ENCODE data around the gene EBP. TPM values are rescaled to one million over a fixed set of nuclear protein-coding genes. Genes with fewer than 3 reads are reported as not detected.

EBP gene
- total RNA-seq, 1 donor from 2014 or later: 66.0 TPM

- H3K27me3 Mint-ChIP-seq (ENCODE audit: low read depth, unreplicated experiment): no peaks in the 10 kb centered on the region
- H3K36me3 ChIP-seq (ENCODE audit: insufficient read depth, low read length): no peaks in the 10 kb centered on the region
- H4K20me1 ChIP-seq (ENCODE audit: insufficient read depth, low read length): no peaks in the 10 kb centered on the region
- peak overlapping the region; percentile 38 for H3K4me2 ChIP-seq (ENCODE audit: low read length)
- H3K36me3 Mint-ChIP-seq (ENCODE audit: low read depth, unreplicated experiment): no peaks in the 10 kb centered on the region
- no peaks in the 10 kb centered on the region for H3K27me3 ChIP-seq (ENCODE audit: insufficient read depth, low read length)
- H3K4me3 ChIP-seq (ENCODE audit: insufficient read depth, low read depth, low read length): no peak overlapping the region
- H3K27ac Mint-ChIP-seq (ENCODE audit: unreplicated experiment): no peak overlapping the region
- H3K27ac ChIP-seq (ENCODE audit: low read depth, low read length): peak overlapping the region; percentile 61
- no peaks in the 10 kb centered on the region for H3K9me3 ChIP-seq (ENCODE audit: insufficient read depth, low read depth, low read length)
- H3K4me1 Mint-ChIP-seq (ENCODE audit: low read depth, unreplicated experiment): peaks cover 11% of the 10 kb centered on the region
- H2AFZ ChIP-seq (ENCODE audit: low read depth, low read length): no peak overlapping the region
- peaks cover 11% of the 10 kb centered on the region for H3K4me1 ChIP-seq (ENCODE audit: insufficient read depth, low read length)
- TF ChIP-seq CTCF (IDR thresholded peaks at IDR 0.05; ENCODE audit: insufficient read depth, low read depth, low read length) (no peak), EZH2 (IDR thresholded peaks at IDR 0.05; ENCODE audit: insufficient read depth, low read length) (no peak)
- no peak for FAIRE-seq
- H3K9me3 Mint-ChIP-seq (ENCODE audit: unreplicated experiment): no peaks in the 10 kb centered on the region
- DNase-seq (ENCODE audit: low read depth): no peak
- H3K9ac ChIP-seq (ENCODE audit: low read length): peak overlapping the region; percentile 26
- no peak overlapping the region for H3K4me3 Mint-ChIP-seq (ENCODE audit: unreplicated experiment)
- no peaks in the 10 kb centered on the region for H3K79me2 ChIP-seq (ENCODE audit: insufficient read depth, low read length)
These were observed 23.7 kb upstream of the EBP start for GRCh38 chrX:48497871-48498270.

GRCh38 chrX:48498374-48498809, 23.2 kb upstream of the EBP start:
- TF ChIP-seq EZH2 (IDR thresholded peaks at IDR 0.05; ENCODE audit: insufficient read depth, low read length) (no peak), CTCF (IDR thresholded peaks at IDR 0.05; ENCODE audit: insufficient read depth, low read depth, low read length) (no peak)
- FAIRE-seq (peak; percentile 96), DNase-seq (ENCODE audit: low read depth) (peak; percentile 85)
- H3K4me2 ChIP-seq (ENCODE audit: low read length): peak overlapping the region; percentile 38
- no peaks in the 10 kb centered on the region for H4K20me1 ChIP-seq (ENCODE audit: insufficient read depth, low read length)
- H3K36me3 ChIP-seq (ENCODE audit: insufficient read depth, low read length): no peaks in the 10 kb centered on the region
- no peaks in the 10 kb centered on the region for H3K79me2 ChIP-seq (ENCODE audit: insufficient read depth, low read length)
- peak overlapping the region; percentile 66 for H3K4me3 Mint-ChIP-seq (ENCODE audit: unreplicated experiment)
- no peaks in the 10 kb centered on the region for H3K36me3 Mint-ChIP-seq (ENCODE audit: low read depth, unreplicated experiment)
- no peak overlapping the region for H3K4me3 ChIP-seq (ENCODE audit: insufficient read depth, low read depth, low read length)
- peak overlapping the region; percentile 61 for H3K27ac ChIP-seq (ENCODE audit: low read depth, low read length)
- H3K9ac ChIP-seq (ENCODE audit: low read length): peak overlapping the region; percentile 26
- no peaks in the 10 kb centered on the region for H3K27me3 Mint-ChIP-seq (ENCODE audit: low read depth, unreplicated experiment)
- H2AFZ ChIP-seq (ENCODE audit: low read depth, low read length): no peak overlapping the region
- no peaks in the 10 kb centered on the region for H3K27me3 ChIP-seq (ENCODE audit: insufficient read depth, low read length)
- no peaks in the 10 kb centered on the region for H3K9me3 Mint-ChIP-seq (ENCODE audit: unreplicated experiment)
- no peaks in the 10 kb centered on the region for H3K9me3 ChIP-seq (ENCODE audit: insufficient read depth, low read depth, low read length)
- peaks cover 11% of the 10 kb centered on the region for H3K4me1 ChIP-seq (ENCODE audit: insufficient read depth, low read length)
- H3K27ac Mint-ChIP-seq (ENCODE audit: unreplicated experiment): no peak overlapping the region
- peaks cover 15% of the 10 kb centered on the region for H3K4me1 Mint-ChIP-seq (ENCODE audit: low read depth, unreplicated experiment)

- Mint-ChIP-seq H3K4me1 (ENCODE audit: low read depth, unreplicated experiment) (peaks cover 7% of the 10 kb centered on the region), H3K27ac (ENCODE audit: unreplicated experiment) (no peak overlapping the region), H3K27me3 (ENCODE audit: low read depth, unreplicated experiment) (no peaks in the 10 kb centered on the region), H3K4me3 (ENCODE audit: unreplicated experiment) (peak overlapping the region; percentile 62), H3K9me3 (ENCODE audit: unreplicated experiment) (no peaks in the 10 kb centered on the region), H3K36me3 (ENCODE audit: low read depth, unreplicated experiment) (no peaks in the 10 kb centered on the region)
- peaks cover 4% of the 10 kb centered on the region for H3K79me2 ChIP-seq (ENCODE audit: insufficient read depth, low read length)
- DNase-seq (ENCODE audit: low read depth) (no peak), FAIRE-seq (no peak)
- no peaks in the 10 kb centered on the region for H3K4me1 ChIP-seq (ENCODE audit: insufficient read depth, low read length)
- H3K9me3 ChIP-seq (ENCODE audit: insufficient read depth, low read depth, low read length): no peaks in the 10 kb centered on the region
- H3K4me3 ChIP-seq (ENCODE audit: insufficient read depth, low read depth, low read length): no peak overlapping the region
- H3K27me3 ChIP-seq (ENCODE audit: insufficient read depth, low read length): no peaks in the 10 kb centered on the region
- H4K20me1 ChIP-seq (ENCODE audit: insufficient read depth, low read length): no peaks in the 10 kb centered on the region
- H3K36me3 ChIP-seq (ENCODE audit: insufficient read depth, low read length): no peaks in the 10 kb centered on the region
- H2AFZ ChIP-seq (ENCODE audit: low read depth, low read length): no peak overlapping the region
- no peak overlapping the region for H3K4me2 ChIP-seq (ENCODE audit: low read length)
- TF ChIP-seq EZH2 (IDR thresholded peaks at IDR 0.05; ENCODE audit: insufficient read depth, low read length) (no peak), CTCF (IDR thresholded peaks at IDR 0.05; ENCODE audit: insufficient read depth, low read depth, low read length) (no peak)
- H3K27ac ChIP-seq (ENCODE audit: low read depth, low read length): no peak overlapping the region
- H3K9ac ChIP-seq (ENCODE audit: low read length): no peak overlapping the region
These were observed 17.3 kb upstream of the EBP start for GRCh38 chrX:48504261-48504660.
